Ishikawa (cell line): Measurements from ENCODE around the gene ALG11.

ENCODE experiments used
- CEBPB ChIP-seq: IDR thresholded peaks from 2 replicates; pipeline ENCODE4 v1.6.1; 2012
- CREB1 ChIP-seq: IDR thresholded peaks from 2 replicates; pipeline ENCODE4 v1.6.1; 2012; ENCODE audit warnings: low read depth
- EGR1 ChIP-seq: IDR thresholded peaks from 2 replicates; pipeline ENCODE4 v1.6.1; 2012
- EP300 ChIP-seq: IDR thresholded peaks from 2 replicates; pipeline ENCODE4 v1.6.1; 2012; ENCODE audit warnings: borderline replicate concordance
- FOXM1 ChIP-seq: IDR thresholded peaks from 2 replicates; pipeline ENCODE4 v1.6.1; 2012; ENCODE audit warnings: low read depth, borderline replicate concordance
- NFIC ChIP-seq: IDR thresholded peaks from 2 replicates; pipeline ENCODE4 v1.6.1; 2012
- RAD21 ChIP-seq: IDR thresholded peaks from 2 replicates; pipeline ENCODE4 v1.6.1; 2012; ENCODE audit warnings: low read depth
- TAF1 ChIP-seq: IDR thresholded peaks from 2 replicates; pipeline ENCODE4 v1.6.1; 2012; ENCODE audit warnings: low read depth, mild to moderate bottlenecking
- TCF12 ChIP-seq: IDR thresholded peaks from 2 replicates; pipeline ENCODE4 v1.6.1; 2012; ENCODE audit warnings: low read depth
- TEAD4 ChIP-seq: IDR thresholded peaks from 2 replicates; pipeline ENCODE4 v1.6.1; 2012
- YY1 ChIP-seq: IDR thresholded peaks from 2 replicates; pipeline ENCODE4 v1.6.1; 2012; ENCODE audit warnings: low read depth
- ZBTB7A ChIP-seq: IDR thresholded peaks from 2 replicates; pipeline ENCODE4 v1.6.1; 2012; ENCODE audit warnings: low read depth
- TF ChIP-seq, protein P1 (sequence below): IDR thresholded peaks from 2 replicates; pipeline ENCODE4 v1.6.1; 2012
- TF ChIP-seq, protein P2 (sequence below): IDR thresholded peaks from 2 replicates; pipeline ENCODE4 v1.6.1; 2012
- TF ChIP-seq, protein P3 (sequence below): IDR thresholded peaks from 2 replicates; pipeline ENCODE4 v1.6.1; 2012; ENCODE audit warnings: low read depth, mild to moderate bottlenecking

Gene ALG11

DNA sequence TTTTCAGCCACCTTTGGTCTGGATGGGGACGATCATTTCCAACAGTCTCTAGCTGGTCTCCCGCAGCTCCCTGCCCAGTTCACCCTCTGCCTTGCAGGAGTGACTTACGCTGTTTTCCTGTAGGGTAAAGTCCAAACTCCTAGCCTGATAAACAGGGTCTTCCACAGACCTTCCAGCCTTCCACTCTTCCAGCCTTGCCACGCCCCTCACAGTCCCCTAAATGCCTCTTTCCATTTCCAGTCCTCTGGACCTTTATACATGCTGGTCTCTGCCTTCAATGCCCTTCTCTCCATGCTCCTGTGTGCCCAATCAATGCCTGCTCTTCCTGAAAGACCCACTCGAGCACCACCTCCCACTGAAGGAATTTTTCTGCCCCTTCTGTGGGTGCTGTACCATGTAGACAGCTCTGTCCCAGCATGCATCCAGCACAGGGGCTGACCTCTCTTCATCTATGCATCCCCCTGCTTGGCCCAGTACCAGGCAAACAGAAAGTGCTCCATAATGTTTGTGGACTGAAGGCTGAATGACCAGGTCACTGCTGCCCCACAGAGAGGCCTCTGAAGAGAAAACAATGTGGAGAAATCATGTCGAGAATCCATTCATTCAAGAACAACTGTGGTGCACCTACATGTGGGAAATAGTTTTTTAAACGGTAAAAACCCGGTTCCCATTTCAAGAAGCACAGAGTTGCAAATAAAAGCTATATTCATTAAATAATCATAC, 5.5 kb upstream of the ALG11 start:
- TF ChIP-seq, protein P1, sequence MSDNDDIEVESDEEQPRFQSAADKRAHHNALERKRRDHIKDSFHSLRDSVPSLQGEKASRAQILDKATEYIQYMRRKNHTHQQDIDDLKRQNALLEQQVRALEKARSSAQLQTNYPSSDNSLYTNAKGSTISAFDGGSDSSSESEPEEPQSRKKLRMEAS: no peak
- no peak for TF ChIP-seq CEBPB
- no peak for TF ChIP-seq EGR1
- TF ChIP-seq ZBTB7A: no peak
- TF ChIP-seq TCF12: no peak
- TF ChIP-seq, protein P2, sequence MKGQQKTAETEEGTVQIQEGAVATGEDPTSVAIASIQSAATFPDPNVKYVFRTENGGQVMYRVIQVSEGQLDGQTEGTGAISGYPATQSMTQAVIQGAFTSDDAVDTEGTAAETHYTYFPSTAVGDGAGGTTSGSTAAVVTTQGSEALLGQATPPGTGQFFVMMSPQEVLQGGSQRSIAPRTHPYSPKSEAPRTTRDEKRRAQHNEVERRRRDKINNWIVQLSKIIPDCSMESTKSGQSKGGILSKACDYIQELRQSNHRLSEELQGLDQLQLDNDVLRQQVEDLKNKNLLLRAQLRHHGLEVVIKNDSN: no peak

DNA sequence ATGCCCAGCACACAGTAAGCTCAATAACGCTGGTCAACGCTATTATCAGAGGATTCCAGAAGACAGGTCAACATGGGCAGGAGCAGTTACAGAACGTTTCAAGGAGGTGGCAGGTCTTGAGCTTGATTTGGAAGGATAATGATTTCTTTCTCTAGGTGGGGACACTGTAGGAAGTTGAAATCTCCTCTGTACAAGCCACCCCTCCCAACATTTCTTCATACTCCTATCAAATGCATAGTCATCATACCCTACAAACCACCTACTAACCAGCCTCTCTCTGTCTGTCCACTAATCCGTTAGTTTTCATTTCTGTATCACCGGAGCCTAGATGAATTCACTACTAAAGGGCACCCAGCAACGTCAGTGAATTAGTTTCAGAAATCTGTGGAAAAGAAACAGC, 2.3 kb upstream of the ALG11 start:
- TF ChIP-seq TAF1 (no peak), EP300 (no peak), FOXM1 (no peak), ZBTB7A (no peak), YY1 (no peak), NFIC (no peak), TCF12 (no peak), EGR1 (no peak), CEBPB (no peak)
- TF ChIP-seq, protein P1: no peak
- TF ChIP-seq, protein P2: no peak
- TF ChIP-seq, protein P3, sequence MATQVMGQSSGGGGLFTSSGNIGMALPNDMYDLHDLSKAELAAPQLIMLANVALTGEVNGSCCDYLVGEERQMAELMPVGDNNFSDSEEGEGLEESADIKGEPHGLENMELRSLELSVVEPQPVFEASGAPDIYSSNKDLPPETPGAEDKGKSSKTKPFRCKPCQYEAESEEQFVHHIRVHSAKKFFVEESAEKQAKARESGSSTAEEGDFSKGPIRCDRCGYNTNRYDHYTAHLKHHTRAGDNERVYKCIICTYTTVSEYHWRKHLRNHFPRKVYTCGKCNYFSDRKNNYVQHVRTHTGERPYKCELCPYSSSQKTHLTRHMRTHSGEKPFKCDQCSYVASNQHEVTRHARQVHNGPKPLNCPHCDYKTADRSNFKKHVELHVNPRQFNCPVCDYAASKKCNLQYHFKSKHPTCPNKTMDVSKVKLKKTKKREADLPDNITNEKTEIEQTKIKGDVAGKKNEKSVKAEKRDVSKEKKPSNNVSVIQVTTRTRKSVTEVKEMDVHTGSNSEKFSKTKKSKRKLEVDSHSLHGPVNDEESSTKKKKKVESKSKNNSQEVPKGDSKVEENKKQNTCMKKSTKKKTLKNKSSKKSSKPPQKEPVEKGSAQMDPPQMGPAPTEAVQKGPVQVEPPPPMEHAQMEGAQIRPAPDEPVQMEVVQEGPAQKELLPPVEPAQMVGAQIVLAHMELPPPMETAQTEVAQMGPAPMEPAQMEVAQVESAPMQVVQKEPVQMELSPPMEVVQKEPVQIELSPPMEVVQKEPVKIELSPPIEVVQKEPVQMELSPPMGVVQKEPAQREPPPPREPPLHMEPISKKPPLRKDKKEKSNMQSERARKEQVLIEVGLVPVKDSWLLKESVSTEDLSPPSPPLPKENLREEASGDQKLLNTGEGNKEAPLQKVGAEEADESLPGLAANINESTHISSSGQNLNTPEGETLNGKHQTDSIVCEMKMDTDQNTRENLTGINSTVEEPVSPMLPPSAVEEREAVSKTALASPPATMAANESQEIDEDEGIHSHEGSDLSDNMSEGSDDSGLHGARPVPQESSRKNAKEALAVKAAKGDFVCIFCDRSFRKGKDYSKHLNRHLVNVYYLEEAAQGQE: no peak

DNA sequence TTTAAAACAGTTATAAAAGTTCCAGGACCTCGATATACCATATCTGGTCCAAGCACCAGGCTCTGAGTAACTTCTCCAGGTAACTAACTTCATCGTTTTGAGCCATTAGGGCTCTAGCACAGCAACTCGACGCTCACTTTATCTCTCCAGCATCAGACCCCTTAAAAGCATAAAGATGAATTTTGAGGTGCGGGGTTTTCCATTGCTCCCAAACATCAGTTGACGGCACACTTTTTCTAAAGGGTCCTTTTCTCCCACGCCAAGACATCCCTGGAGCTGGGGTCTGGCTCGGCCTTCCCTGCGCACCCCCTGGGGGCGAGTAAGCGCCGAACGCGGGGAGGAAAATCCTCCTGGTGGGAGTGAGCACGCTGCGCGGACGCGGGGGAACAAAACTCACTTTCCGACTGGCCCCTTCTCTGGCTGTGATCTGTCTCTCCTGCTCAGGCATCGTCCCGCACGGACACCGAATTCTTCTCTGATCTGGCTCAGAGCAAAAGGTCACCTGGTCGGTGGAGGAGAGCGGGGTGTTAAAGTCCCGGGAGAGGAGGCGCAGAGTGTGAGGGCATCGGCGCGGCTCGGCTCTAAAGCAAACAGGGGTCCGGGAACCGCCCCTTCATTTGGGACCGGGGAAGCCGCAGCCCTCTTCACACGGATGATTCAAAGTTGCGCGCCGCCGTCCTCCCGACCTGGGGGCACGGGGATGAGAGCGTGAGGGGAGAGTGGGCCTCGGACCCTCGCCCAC, 1.1 kb upstream of the ALG11 start, which contains the start of gene ATP7B:
Gene ATP7B, minus strand, starts transcription at position 561 of the 742 bp plus-strand sequence. Its CDS starts 113 bp downstream, at position 448.
- TF ChIP-seq TAF1 (no peak), TCF12 (no peak), CREB1 (no peak), EGR1 (no peak), CEBPB (no peak)
- TF ChIP-seq, protein P3: no peak
- TF ChIP-seq, protein P2: no peak

DNA sequence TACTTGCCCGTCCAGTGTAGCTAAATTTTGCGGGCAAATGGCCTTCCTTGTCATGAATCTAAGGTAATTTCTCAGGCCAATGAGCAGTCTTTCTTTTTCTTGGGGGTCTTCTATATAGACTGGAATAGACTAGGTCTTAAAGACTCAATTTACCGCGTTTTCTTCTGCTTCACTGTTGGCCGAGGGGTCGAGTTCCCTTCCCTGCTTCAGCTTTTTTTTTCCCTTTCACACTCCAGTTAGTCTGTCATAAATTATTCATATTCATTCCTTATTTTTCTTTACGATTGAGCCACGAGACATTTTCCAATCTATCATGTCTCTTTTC, 276 bp downstream of the ALG11 start:
- TF ChIP-seq YY1 (no peak), FOXM1 (no peak), EGR1 (no peak), RAD21 (no peak), EP300 (no peak), TEAD4 (no peak), TCF12 (no peak), CEBPB (no peak), ZBTB7A (no peak), CREB1 (no peak), TAF1 (no peak; the same call in 1 of the 2 replicates), NFIC (no peak)
- TF ChIP-seq, protein P2: no peak
- TF ChIP-seq, protein P1: no peak
- TF ChIP-seq, protein P3: no peak
